CD4-positive, alpha-beta T cell treated with Interferon alpha-2 for 1 hour (primary cell): ENCODE data around the gene TSPAN11.

Experiments used
- DNase-seq, 2 donors: peaks; one replicate each; pipeline ENCODE4 v3.0.0-alpha.2; 2020 to 2022

The TSPAN11 gene

DNA sequence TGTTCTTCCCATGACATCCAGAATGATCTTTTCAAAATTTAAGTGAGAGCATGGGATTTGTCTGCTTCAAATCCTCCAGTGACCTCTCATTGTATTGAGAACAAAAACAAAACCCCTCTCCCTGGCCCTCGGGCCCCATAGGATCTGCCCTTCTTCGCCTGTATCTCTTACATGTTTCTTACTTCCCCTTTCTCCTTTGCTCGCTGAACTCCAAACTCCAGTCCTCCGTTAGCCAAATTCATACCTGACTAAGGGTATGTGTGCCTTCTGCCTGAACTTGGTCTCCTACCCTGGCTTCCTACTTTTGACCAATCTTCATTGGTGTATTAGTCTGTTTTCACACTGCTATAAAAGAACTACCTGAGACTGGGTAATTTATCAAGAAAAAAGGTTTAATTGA, 13.2 kb upstream of the TSPAN11 start:
- no peak for DNase-seq

DNA sequence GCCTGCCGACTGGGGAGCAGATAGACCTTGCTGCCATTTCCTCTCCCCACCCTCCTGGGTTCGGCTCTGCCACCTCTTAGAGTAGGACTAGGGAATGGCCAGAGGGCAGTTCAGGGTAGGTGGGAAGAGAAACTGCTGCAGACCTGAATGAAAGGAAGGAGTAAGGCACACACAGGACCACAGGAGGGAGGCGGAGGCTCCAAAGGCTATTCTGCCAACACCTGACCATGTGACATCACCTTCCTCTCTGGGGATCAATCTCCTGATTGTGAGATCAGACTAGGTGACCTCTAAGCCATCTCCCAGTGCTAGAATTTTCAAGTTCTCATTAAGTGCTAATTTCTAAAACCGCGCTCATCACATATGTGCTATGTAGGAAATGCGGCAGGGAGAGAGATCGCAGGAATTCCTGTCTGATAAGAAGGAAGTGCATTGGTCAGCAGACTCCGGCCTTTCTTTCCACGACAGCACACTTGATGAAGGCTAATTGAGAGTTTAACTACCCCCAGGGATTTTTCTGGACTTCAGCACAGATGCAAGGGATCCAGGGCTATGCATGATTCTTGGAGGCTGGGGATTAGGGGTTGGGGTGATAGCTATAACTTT, 11.5 kb upstream of the TSPAN11 start:
- no peak for DNase-seq

DNA sequence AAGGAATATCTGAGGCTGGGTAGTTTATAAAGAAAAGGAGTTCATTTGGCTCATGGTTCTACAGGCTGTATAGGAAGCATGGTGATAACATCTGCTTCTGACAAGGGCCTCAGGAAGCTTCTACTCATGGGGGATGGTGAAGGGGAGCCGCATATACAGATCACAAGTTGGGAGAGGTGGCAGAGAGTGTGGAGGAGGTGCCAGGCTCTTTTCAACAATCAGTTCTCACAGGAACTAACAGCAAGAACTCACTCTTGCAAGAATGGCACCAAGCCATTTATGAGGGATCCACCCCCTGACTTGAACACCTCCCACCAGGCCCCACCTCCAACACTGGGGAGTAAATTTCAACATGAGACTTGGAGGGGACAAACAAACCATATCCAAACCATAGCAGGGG, 3.5 kb upstream of the TSPAN11 start:
- no peak for DNase-seq

DNA sequence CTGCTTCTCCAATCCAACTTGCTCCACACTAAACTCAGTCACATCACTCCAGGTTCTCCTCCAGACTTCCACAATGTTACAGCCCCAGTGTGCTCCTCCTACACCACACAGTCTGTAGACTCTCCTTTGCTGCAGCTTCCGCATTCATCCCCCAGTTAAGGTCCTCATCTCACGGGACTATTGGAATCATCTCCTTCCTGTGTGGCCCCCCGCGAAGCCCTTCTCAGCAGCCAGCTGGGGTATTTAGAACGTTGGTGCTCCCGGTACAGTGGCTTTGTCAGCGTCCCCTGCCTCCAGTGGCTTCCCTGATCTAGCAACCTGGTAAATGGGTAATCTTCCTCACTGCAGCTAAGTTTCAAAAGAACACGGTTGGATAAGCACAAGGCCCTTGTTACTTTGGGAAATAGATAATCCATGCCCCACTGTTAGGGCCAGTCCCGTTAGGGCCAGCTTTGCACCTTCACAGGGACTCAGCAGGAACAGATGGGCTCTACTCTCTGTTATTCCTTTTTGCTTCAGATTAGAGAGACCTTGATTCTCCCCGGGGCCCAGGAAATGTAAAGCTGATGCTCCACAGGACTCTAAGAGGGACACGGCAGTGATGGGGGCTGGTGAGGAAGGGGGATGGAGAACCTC, 823 bp upstream of the TSPAN11 start:
- no peak for DNase-seq

DNA sequence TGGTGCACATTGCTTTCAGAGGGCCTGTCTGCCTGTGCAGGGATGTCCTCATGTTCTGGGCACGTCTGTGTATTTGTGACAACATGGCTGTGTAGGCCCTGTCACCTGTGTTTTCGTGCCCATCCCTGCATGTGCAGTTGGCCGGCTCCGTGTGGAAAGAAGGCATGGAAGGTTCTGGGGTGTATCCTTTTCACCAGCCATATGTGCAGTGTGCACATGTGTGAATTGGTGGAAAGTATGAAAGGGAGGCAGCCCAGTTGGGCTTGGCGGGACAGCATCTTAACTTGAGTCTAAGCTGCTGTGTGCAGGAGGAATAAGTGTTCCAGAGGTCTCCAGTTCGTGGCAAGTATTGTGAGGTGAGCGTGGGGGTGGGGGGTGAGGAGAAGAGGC, 669 bp downstream of the TSPAN11 start:
- no peak for DNase-seq

DNA sequence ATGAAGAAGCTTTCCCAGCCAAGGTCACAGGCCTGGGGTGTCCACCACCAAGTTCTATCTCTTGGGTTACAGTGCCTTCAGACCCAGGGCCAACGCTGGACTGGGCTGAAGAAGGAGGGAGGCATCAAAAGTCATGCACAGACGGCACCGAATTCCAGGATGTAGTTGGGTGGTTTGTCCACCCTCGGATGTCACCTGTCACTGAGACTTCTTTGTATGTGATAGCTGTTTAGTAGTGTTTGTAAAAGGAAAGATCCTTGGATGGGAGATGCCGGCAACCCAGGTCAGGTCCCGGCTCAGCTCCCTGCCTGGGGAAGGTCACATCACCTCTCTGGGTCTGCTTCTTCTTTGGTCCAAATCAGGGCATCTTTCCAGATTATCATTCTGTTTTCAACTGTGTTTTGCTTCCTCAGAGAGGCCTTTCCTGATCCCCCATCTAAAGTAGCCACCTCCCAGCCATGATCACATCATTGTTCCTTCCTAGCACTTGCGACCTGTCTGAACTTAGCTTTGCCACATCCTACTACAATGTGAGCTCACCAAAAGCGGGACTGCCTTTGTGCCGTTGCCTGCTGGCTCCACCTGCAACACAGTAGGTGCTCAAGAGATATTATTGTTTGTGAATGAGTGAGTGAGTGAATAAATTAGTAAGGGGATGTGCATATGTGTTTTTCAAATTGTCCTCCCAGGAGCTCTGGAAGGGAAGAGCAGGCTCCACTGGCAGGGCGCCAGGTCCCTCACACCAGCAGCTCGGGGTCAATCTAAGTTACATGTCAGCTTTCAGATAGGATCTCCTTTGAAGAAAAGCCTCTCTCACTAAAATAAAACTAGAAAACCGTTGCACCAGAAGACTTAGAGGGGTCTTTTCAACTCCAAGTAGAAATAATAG, 2.1 kb downstream of the TSPAN11 start:
- no peak for DNase-seq

DNA sequence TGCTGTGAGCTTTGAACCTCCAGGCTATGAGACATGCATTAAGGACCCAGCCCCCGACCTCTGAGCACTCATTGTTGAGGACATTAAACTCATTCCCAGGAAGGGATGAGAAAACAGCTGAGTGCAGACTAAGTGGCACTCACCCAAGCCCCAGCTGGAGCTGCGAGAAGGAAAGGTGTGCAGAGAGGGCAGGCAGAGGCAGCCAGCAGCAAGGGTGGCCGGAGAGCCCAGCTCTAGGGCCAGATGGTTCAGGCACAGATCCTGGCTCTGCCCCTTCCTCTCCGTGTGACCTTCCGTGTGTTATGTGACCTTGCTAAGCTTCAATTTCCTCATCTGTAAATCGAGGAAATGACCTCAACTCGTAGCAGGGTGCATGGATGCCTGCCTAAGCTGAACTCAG, 3.7 kb downstream of the TSPAN11 start:
- no peak for DNase-seq

DNA sequence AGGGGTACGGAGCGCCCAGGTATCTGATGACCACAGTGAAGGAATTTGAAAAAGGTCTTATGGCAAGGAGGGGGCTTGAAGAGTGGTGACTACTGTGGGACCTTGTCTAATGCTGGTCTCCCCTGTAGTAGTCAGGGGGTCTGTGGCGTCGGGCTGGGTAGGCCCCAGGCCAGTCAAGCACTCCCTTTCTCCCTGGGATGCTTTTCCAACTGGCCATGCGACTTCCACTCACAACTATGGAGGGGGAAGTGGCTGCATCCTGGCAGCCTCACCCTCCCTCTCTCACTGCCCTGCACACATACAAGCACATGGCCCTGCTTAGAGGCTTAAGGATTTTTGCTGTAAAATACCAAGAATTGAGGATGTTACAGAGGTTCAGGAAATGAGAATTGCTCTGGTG, 4.1 kb downstream of the TSPAN11 start:
- DNase-seq = no peak

DNA sequence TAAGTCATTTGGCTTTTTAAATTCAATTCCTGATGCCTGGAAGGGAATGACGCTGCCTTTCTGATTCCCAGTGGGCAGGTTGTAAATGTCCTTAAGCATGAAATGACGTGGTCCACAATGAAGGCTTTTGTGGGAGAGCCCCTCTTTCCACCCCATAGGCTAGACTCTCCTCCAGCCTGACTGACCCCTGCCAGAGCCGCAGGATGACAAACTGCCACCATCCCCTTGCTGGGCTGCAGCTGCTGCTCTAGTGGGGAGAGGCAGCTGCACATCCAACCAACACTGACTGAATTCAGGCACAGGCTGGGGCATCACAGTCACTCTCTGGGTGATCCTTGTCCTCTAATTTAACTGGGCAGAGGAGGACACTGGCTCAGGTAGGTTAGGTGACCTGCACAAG, 6.3 kb downstream of the TSPAN11 start:
- DNase-seq = no peak

DNA sequence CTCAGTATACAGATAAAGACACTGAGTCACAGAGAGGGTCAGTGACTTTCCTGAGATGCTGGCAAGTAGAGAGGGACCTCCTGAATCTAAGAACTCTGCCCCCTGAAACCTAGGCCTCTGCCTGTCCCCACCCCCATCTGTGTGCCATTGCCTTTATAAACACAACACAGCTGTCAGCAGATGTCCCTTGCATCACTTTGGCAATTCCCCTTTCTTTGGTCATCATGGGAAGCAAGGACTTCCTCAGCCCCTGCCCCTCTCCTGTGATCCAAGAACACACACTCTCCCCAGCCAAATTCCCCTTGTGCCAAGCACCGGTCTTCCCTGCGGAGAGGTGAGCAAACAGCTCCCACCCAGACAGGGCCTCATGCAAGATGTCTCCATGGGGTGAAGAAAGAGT, 8.3 kb downstream of the TSPAN11 start:
- DNase-seq = no peak

DNA sequence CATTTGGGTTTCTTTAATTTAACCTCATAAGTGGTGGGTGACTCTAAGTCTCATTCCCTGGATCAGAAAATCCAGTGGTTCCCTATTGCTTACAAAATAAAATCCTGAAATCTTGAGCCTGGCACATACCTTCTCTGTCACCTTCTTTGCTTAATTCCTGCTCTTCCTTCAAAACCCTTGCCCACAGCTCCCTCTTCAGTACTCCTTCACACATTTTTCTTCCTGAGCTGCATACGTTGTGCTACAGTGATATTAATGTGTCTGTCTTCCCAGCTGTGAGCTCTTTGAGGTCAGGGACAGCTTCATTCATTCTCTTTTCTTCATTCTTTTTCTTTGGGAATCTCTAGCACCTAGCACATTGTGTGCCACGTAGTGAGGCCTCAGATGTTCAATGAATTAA, 9.5 kb downstream of the TSPAN11 start:
- no peak for DNase-seq

DNA sequence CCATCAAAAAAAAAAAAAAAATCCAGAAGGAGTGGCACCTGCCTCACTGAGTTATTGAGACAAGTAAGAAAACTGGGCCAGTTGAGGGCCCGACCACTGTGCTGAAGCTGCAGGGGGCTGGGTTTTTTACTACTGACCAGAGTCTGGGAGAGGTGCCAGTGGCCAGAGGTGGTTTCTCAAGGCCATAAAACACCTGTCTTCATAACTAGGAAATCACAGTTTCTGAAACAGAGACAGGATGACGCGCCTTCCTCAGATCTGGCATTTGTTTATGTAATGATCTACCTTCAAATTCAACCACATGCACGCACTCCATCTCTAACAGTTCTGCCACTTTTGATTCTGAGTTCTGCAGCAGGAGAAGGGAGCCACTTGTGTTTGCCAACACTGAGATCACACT, 12.7 kb downstream of the TSPAN11 start:
- no peak for DNase-seq

DNA sequence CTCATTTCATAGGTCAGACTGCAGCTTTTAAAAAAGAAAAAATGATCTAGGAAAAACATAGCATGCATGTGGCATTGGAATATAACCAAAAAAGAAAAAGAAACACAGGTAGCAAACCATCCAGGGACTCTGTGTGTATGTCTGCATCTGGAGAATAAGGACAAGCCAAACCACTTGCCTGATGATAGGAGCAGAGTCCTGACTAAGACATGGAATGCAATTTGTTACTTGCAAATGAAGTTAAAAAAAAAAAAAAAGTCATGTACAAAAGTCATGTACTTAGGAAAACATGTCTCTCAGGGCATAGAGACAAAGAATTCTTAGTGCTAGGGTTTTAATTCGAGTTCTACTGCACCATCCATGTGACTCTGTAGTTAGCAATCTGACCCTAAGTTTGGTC, 15.9 kb downstream of the TSPAN11 start:
- no peak for DNase-seq

DNA sequence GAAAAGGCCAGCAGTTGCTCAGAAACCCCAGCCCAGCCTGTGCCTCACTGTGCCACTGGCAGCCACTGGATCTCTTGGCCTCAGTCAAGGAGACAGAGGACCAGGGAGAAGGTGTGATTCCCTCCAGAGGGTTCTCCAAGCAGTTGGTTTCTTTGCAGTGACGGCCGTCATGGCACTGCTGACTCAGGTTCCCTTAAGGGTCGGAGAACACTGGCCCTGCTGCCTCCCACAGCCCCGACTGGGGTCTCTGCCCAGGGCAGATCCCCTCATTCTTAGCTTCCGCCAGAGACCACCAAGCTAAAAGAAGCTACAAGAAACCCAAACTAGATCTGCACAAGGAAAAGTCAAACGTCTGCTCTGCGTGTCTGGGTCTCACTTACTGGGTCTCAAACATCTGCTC, 16.4 kb downstream of the TSPAN11 start:
- DNase-seq = no peak

DNA sequence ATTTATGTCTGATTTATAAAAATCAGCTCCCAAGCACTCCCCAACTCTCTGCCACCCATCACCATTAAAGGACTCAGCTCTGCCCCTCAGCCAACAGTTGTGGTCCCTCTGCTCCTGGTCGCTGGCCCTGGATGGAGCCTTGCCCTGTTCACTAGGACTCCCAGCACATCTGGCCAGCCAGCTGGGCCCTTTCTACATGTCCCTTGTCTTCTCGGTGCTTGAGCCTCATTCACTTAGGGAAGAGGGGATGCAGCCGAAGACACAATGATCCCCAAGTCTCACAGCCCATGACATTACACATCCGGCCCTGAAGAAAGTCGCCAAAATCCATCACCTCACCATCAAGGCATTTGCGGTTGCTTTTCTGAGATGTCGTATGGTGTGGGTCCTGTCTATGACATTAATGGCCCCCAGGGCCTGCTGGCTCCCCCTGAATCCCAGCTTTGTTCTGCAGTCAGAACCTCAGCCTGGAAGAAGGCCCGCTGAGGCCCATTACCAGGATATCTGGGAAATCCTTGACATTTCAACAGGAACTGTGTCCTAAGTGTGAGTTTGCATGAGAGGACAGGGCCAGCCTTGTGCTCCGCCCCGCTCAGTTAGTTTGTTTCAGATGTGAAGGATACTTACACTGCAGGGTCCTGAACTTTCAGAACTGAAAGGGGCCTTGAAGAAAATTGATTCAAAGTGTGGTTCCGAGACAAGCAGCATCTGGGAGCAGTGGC, 19.1 kb downstream of the TSPAN11 start:
- DNase-seq = no peak

DNA sequence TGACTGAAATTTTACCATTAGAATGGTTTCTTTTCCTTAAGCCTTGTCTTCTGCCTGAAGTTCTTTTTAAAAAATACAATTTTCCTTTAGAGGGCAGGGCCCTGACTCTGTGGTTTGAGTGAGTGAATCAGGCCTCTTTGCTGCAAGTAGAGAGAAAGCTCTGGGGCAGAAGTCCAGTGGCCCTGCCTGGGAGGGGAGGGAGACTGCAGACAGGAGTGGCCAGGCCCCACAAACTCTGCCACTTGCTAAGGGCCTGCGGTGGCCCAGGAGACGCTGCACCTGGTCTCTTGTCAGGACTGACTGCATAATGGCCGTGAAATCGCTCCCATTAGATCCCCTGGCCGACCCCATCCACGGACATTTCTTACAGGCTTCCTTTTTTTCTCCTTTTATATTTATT, 25.5 kb downstream of the TSPAN11 start:
- no peak for DNase-seq

DNA sequence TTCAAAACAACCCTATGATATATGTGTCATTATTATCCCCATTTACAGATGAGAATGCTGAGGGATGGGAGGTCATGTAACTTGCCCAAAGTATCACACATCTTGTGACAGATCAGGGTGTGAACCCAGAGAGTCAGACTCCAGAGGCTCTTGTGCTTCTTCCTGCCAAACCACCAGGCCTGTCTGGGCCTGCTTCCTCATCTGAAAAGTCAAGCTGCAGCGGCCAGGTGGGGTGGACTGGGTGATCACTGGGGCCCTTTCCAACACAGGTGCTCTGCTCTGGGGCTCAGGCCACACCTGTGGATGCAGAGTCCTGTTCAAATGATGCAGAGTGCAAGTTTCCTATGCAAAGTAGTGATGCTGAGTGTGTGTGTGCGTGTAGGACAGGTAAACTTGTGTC, 26.7 kb downstream of the TSPAN11 start:
- no peak for DNase-seq

DNA sequence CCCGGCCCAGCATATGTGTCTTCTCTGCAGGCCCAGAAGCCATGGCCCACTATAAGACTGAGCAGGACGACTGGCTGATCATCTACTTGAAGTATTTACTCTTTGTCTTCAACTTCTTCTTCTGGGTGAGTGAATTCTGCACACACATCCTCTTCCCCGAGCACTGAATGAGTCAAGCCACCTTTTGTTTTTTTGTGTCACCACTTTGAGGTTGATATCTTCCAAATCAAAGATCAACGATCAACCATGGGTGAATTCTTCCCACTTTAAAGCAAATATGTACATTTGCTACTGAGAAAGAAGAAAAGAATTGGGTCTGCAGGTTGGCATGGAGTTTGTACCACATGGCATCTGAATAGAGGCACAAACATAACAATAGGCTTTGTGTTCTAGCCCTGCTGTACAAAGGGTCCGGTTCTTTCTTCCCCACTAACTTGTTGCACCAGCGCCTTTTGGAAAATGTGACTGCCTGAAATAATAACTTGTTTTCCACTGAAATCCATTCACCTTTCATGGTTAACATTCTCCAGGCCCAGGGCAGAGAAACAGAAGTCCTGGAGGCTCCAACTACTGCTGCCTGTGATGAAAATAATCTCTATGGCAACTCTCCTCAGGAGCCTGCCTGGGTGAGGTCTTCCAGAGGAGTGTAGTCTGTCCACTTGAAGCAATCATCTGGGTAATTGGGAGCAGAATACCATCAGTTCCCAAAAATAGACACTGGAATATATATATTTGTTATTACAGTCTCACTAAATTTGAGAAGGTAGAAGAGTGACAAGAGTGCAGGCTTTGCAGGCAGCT, 27.6 kb downstream of the TSPAN11 start:
- no peak for DNase-seq

DNA sequence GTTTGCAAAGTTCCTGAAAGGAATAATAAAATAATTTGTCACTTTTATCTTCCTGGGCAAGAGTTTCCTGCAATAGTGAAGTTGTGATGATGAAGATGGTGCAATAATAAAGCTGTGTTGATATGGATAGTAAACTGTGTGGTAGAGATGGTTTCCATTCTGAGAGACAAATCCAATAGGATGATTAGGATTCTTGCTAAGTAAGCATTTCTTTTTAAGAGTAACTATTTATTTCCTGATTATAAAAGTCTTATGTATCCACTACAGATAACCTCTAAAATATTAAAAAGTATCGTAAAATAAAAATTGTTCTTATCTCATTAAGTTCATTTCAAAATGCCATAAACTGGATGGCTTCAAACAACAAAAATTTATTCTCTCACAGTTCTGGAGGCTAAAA, 28.7 kb downstream of the TSPAN11 start:
- DNase-seq = no peak

DNA sequence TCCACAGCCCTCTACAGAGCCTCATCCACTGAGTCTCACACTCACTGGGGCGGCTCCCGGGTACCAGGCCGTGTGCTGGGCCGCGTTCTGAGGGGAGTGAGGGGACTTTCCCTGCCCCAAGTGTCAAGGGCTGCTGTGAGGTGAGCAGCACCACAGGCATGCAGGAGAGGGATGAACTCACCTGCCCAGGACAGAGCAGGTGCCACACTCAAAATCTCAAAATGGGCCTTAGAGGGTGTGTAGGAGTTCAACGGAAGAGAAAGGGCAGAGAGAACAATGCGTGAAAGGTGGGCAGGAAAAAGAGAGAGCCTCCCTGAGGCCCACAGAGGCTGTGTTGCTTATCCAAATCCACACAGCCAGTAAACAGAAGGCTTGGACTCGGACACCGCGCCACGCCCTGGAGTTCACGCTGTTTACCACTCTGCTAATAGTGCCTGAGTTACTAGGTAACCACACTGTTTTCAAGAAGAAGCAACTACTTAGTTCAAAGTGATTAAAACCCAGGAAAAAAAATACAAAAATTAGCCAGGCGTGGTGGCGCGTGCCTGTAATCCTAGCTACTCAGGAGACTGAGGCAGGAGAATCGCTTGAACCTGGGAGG, 32.7 kb downstream of the TSPAN11 start:
- no peak for DNase-seq

DNA sequence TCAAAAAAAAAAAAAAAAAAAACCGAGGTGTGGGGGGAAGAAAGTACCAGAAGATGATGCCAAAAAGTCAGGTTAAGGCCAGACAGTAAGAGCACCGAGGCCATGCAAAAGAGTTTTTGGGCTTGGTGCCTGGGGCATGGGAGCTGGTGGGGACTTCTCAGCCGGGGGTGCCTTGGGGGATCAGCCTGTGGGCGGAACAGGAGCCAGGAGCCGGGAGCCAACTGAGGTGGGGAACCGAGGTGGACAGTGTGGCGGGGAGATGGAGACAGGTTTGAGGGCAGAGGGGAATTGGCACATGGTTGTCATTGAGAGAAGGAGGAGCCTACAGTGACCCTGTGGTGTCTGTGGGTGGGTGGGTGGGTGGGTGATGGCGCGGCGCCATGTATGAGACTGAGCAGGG, 33.2 kb downstream of the TSPAN11 start:
- no peak for DNase-seq

DNA sequence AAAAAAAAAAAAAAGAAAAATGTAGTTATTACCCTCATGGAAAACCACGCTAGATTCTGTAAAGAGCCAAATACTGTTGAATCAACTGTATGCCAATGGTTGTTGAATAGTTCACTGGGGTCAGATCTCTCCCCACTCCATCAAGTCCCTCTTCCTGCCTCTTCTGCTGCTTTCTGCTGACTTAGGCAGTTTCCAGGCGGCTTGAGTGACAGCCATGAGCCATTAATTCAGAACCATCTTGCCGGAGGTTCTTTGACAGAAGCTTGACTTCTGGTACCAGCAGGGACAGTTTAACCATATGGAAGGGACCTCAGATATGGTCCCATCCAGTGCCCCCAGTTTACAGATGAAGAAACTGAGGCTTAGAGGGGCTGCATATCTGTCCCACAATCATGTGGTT, 34.5 kb downstream of the TSPAN11 start:
- DNase-seq = no peak
